ENCODE results near the gene RALY. TPM values are rescaled to one million over a fixed set of nuclear protein-coding genes. Genes with fewer than 3 reads are reported as not detected.

Gene RALY
- total RNA-seq, 2 experiments from 2014 or later = 139 to 152 TPM

DNA sequence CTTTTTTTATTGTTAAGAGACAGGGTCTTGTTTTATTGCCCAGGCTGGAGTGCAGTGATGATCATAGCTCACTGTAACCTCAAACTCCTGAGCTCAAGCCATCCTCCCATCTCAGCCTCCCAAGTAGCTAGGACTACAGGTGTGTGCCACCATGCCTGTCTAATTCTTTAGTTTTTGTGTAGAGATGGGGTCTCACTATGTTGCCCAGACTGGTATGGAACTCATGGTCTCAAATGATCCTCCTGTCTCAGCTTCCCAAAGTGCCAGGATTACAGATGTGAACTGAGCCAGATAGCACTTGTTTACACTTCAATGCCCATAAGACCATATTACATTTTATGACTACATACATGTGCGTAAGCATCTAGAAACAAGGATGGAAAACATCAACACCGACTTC, 100.2 kb downstream of the RALY start:
- peaks cover 3% of the 10 kb centered on the region for H3K4me1 Mint-ChIP-seq
- H3K27me3 Mint-ChIP-seq = no peaks in the 10 kb centered on the region
- DNase-seq (no peak), ATAC-seq (no peak)
- no peaks in the 10 kb centered on the region for H3K9me3 Mint-ChIP-seq (ENCODE audit: low read depth)
- H3K36me3 Mint-ChIP-seq (ENCODE audit: low read depth) = peaks cover 81% of the 10 kb centered on the region
- ChIA-PET CTCF (interaction anchor here (1.1 to 1.8 kb wide), 2 partner anchors 10 to 25 kb away, joined by 3 to 5 read pairs; no protein-coding TSS in a partner anchor), POLR2A (no interaction called here)
- intact Hi-C loops (cut with DNase I, micrococcal nuclease) = no loop called here
- H3K27ac Mint-ChIP-seq = peak overlapping the region; percentile 55
- no peak overlapping the region for H3K4me3 Mint-ChIP-seq

DNA sequence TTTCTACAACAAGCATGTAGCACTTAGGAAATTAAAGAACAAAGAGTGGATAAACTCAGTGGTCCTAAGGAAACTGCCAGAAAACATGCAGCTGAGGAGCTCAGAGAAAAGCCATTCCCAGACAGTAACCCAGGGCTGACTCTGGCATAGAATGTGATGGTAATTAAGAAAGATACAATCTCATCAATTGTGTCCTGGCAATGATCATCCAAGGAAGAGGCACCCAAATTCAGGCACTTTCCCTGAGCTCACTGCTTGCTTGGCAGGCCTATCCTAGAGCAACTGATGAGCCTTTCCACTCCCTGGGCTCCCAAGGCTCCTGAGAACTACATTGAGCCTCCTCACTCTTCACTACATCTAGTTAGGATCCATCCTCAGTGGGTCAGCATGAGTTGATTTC, 102.1 kb downstream of the RALY start:
- Mint-ChIP-seq H3K4me1 (peaks cover 8% of the 10 kb centered on the region), H3K4me3 (no peak overlapping the region), H3K36me3 (ENCODE audit: low read depth) (peaks cover 77% of the 10 kb centered on the region), H3K27me3 (no peaks in the 10 kb centered on the region), H3K9me3 (ENCODE audit: low read depth) (no peaks in the 10 kb centered on the region), H3K27ac (no peak overlapping the region)
- ChIA-PET POLR2A (no interaction called here), CTCF (interaction anchor here (1.3 to 2.1 kb wide), 2 partner anchors 9 to 13 kb away, joined by 3 to 4 read pairs; no protein-coding TSS in a partner anchor)
- ATAC-seq (no peak), DNase-seq (no peak)
- intact Hi-C loops (cut with DNase I, micrococcal nuclease) = no loop called here

DNA sequence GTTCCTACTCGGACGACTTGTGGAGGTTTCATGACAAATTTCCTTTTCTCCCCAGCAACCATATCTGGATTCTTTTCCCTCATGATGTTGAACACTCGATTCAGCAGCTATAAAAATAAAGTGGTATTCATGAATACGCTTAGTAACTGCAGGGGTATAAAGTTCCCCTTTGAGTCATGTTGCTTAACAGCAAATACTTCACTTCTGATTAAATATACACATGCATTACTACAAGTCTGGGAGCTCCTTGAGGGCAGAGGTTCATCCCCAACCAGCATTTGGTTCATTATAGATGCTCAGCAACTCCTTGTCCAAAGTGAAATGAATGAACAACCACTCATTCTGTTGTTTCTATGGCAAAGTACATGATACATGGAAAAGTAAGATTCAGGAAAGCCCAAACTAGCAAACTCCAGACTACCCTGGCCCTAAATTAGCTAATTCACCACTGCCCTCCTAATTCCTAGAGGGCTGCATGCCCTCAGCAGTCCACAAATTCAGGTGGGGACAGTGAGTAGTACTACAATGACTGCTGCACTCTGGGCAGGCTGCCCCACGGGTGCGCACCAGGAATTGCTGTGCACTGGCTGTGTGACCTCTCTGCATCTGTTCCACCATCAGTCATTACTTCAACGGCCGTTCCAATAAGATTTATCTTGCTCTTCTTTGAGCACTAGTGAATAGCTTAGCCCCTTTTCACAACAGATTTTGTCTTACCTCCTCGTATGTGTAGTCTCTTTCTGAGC, 103.2 kb downstream of the RALY start:
- no peaks in the 10 kb centered on the region for H3K27me3 Mint-ChIP-seq
- ChIA-PET CTCF (interaction anchor here (0.7 to 2.1 kb wide), 5 partner anchors 8 to 406 kb away, joined by 3 to 5 read pairs (median 3); no protein-coding TSS in a partner anchor), POLR2A (interaction anchor here (0.6 kb wide), 1 partner anchor 12 kb away, joined by 6 read pairs; no protein-coding TSS in a partner anchor)
- ATAC-seq = no peak
- H3K4me1 Mint-ChIP-seq = peaks cover 13% of the 10 kb centered on the region
- peaks cover 77% of the 10 kb centered on the region for H3K36me3 Mint-ChIP-seq (ENCODE audit: low read depth)
- DNase-seq = no peak
- peak overlapping the region; percentile 68 for H3K27ac Mint-ChIP-seq
- no peaks in the 10 kb centered on the region for H3K9me3 Mint-ChIP-seq (ENCODE audit: low read depth)
- intact Hi-C loops (cut with DNase I, micrococcal nuclease) = no loop called here
- no peak overlapping the region for H3K4me3 Mint-ChIP-seq

GRCh38 chr20:34098570-34098969, 104.9 kb downstream of the RALY start:
- peak overlapping the region; percentile 65 for H3K27ac Mint-ChIP-seq
- H3K9me3 Mint-ChIP-seq (ENCODE audit: low read depth) = no peaks in the 10 kb centered on the region
- no peak for ATAC-seq
- intact Hi-C loops (cut with DNase I, micrococcal nuclease) = no loop called here
- peaks cover 79% of the 10 kb centered on the region for H3K36me3 Mint-ChIP-seq (ENCODE audit: low read depth)
- POLR2A ChIA-PET = no interaction called here
- CTCF ChIA-PET = no interaction called here
- peaks cover 30% of the 10 kb centered on the region for H3K4me1 Mint-ChIP-seq
- no peaks in the 10 kb centered on the region for H3K27me3 Mint-ChIP-seq
- no peak for DNase-seq
- no peak overlapping the region for H3K4me3 Mint-ChIP-seq

- H3K4me1 Mint-ChIP-seq = peaks cover 37% of the 10 kb centered on the region
- ChIA-PET CTCF (interaction anchor here (1.1 kb wide), 1 partner anchor 9 kb away, joined by 4 read pairs; no protein-coding TSS in a partner anchor), POLR2A (no interaction called here)
- no peaks in the 10 kb centered on the region for H3K9me3 Mint-ChIP-seq (ENCODE audit: low read depth)
- H3K36me3 Mint-ChIP-seq (ENCODE audit: low read depth) = peaks cover 83% of the 10 kb centered on the region
- H3K27me3 Mint-ChIP-seq = no peaks in the 10 kb centered on the region
- no peak for ATAC-seq
- no peak overlapping the region for H3K4me3 Mint-ChIP-seq
- intact Hi-C loops (cut with DNase I, micrococcal nuclease) = no loop called here
- no peak for DNase-seq
- H3K27ac Mint-ChIP-seq = peak overlapping the region; percentile 43
Measured at GRCh38 chr20:34099675-34100074, 106.0 kb downstream of the RALY start.

GRCh38 chr20:34100576-34100975, 106.9 kb downstream of the RALY start:
- no peak for ATAC-seq
- intact Hi-C loops (cut with DNase I, micrococcal nuclease) = no loop called here
- no peak overlapping the region for H3K4me3 Mint-ChIP-seq
- H3K9me3 Mint-ChIP-seq (ENCODE audit: low read depth) = no peaks in the 10 kb centered on the region
- ChIA-PET CTCF (interaction anchor here (0.6 to 1.1 kb wide), 3 partner anchors 8 to 436 kb away, joined by 3 to 4 read pairs (median 4); no protein-coding TSS in a partner anchor), POLR2A (no interaction called here)
- peaks cover 84% of the 10 kb centered on the region for H3K36me3 Mint-ChIP-seq (ENCODE audit: low read depth)
- H3K27ac Mint-ChIP-seq = peak overlapping the region; percentile 55
- no peak for DNase-seq
- no peaks in the 10 kb centered on the region for H3K27me3 Mint-ChIP-seq
- H3K4me1 Mint-ChIP-seq = peaks cover 45% of the 10 kb centered on the region

GRCh38 chr20:34102342-34102741, 108.6 kb downstream of the RALY start:
- intact Hi-C loops (cut with DNase I, micrococcal nuclease) = no loop called here
- DNase-seq = no peak

GRCh38 chr20:34104059-34104458, 110.3 kb downstream of the RALY start:
- ATAC-seq = no peak
- Mint-ChIP-seq H3K9me3 (ENCODE audit: low read depth) (no peaks in the 10 kb centered on the region), H3K27ac (peak overlapping the region; percentile 29), H3K36me3 (ENCODE audit: low read depth) (peaks cover 85% of the 10 kb centered on the region), H3K4me3 (no peak overlapping the region), H3K4me1 (peaks cover 78% of the 10 kb centered on the region), H3K27me3 (no peaks in the 10 kb centered on the region)
- no peak for DNase-seq
- CTCF ChIA-PET = interaction anchor here (1.0 to 1.4 kb wide), 3 partner anchors 8 to 12 kb away, joined by 3 to 4 read pairs (median 3); no protein-coding TSS in a partner anchor
- POLR2A ChIA-PET = no interaction called here
- intact Hi-C loops (cut with DNase I, micrococcal nuclease) = no loop called here

More at GRCh38 chr20:34102342-34102741, 108.6 kb downstream of the RALY start:
- Mint-ChIP-seq H3K9me3 (ENCODE audit: low read depth) (no peaks in the 10 kb centered on the region), H3K36me3 (ENCODE audit: low read depth) (peaks cover 83% of the 10 kb centered on the region), H3K4me1 (peaks cover 61% of the 10 kb centered on the region), H3K27me3 (no peaks in the 10 kb centered on the region), H3K27ac (peak overlapping the region; percentile 70), H3K4me3 (no peak overlapping the region)
- ChIA-PET CTCF (interaction anchor here (1.0 to 1.3 kb wide), 2 partner anchors 27 to 36 kb away, joined by 3 to 4 read pairs; no protein-coding TSS in a partner anchor), POLR2A (interaction anchor here (0.6 to 1.0 kb wide), 2 partner anchors 10 to 1794 kb away, joined by 3 read pairs; partner anchors contain the start of gene EIF2S2)
- peak; percentile 44 for ATAC-seq

DNA sequence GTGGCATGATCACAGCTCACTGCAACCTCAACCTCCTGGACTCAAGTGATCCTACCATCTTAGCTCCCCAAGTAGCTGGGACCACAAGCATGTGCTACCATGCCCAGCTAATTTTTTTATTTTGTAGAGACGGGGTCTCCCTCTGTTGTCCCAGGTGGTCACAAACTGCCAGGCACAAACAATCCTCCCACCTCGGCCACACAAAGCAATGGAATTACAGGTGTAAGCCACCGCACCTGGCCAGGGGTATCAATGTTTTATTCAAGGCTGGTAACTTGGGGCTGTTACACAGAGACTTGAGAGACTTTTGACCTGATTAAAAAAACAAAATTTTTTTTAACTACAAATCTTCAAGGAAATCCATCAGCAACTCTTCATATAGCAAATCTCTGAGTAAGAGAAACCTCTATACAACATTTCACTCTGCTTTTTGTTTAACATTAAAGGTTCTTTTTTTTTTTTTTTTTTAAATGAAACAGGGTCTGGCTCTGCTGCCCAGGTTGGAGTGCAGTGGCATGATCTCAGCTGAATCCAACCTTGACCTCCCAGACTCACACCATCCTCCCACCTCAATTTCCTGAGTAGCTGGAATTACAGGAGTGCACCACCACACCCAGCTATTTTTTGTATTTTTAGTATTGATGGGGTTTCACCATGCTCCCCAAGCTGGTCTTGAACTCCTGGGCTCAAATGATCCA, 112.4 kb downstream of the RALY start:
- no peak for DNase-seq
- Mint-ChIP-seq H3K36me3 (ENCODE audit: low read depth) (peaks cover 89% of the 10 kb centered on the region), H3K4me3 (no peak overlapping the region), H3K9me3 (ENCODE audit: low read depth) (no peaks in the 10 kb centered on the region), H3K27ac (no peak overlapping the region), H3K27me3 (no peaks in the 10 kb centered on the region), H3K4me1 (peaks cover 85% of the 10 kb centered on the region)
- ATAC-seq = no peak
- POLR2A ChIA-PET = no interaction called here
- intact Hi-C loops (cut with DNase I, micrococcal nuclease) = no loop called here
- CTCF ChIA-PET = interaction anchor here (0.6 kb wide), 1 partner anchor 137 kb away, joined by 3 read pairs; no protein-coding TSS in a partner anchor

DNA sequence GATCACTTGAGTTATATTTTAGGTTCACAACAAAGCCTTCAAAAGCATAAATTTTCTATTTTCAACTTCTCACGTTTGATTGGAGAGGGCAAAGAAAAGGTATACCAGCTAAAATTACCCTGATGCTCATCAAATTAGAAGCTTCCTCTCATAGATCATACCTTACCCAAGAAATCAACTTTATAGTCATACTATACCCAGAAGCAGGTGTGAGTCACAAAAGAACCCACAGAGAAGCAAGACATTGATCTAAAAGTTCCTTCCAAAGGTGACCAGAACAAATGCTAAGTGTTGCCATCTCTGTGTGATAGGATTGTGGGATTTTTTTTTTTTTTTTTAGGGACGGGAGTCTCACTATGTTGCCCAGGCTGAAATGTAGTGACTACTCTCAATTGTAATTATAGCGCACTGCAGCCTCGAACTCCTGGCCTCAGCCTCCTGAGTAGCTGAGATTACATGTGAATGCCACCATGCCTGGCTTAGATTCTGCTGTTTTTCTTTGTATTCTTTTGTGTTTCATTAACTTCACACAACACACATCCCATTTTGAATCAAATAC, 115.0 kb downstream of the RALY start:
- ChIA-PET POLR2A (interaction anchor here (0.6 to 1.0 kb wide), 11 partner anchors 11 to 1572 kb away, joined by 3 to 6 read pairs (median 4); partner anchors contain the start of gene RALY), CTCF (interaction anchor here (0.6 to 2.8 kb wide), 11 partner anchors 9 to 315 kb away, joined by 3 to 11 read pairs (median 3); no protein-coding TSS in a partner anchor)
- H3K36me3 Mint-ChIP-seq (ENCODE audit: low read depth) = peaks cover 68% of the 10 kb centered on the region
- intact Hi-C loops (cut with DNase I, micrococcal nuclease) = loop anchor here in 1 of 2 experiments (1.0 kb wide), 1 partner anchor 115 kb away; the partner anchor contains the start of gene RALY
- ATAC-seq (peak; percentile 35), DNase-seq (no peak)
- no peaks in the 10 kb centered on the region for H3K9me3 Mint-ChIP-seq (ENCODE audit: low read depth)
- H3K4me3 Mint-ChIP-seq = peak overlapping the region; percentile 86
- no peaks in the 10 kb centered on the region for H3K27me3 Mint-ChIP-seq
- peak overlapping the region; percentile 78 for H3K27ac Mint-ChIP-seq
- H3K4me1 Mint-ChIP-seq = peaks cover 67% of the 10 kb centered on the region

DNA sequence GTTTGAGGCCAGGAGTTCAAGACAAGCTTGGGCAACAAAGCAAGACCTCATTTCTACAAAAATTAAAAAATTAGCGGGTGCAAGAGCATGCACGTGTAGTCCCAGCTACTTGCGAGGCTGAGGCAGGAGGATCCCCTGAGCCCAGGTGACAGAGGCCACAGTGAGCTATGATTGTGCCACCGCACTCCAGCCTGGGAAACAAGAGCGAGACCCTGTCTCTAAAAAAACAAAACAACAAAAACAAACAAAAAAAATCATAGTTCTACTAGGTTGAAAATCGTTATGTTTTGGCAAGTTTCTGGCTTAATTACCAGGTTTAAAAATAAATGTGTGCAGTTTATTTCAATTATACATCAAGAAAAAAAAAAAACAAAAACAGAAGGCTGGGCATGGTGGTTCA, 115.7 kb downstream of the RALY start:
- DNase-seq (no peak), ATAC-seq (no peak)
- ChIA-PET CTCF (interaction anchor here (0.7 to 2.8 kb wide), 4 partner anchors 20 to 72 kb away, joined by 3 to 11 read pairs (median 4); no protein-coding TSS in a partner anchor), POLR2A (interaction anchor here (0.7 to 1.0 kb wide), 3 partner anchors 78 to 1572 kb away, joined by 3 to 4 read pairs (median 3); no protein-coding TSS in a partner anchor)
- Mint-ChIP-seq H3K36me3 (ENCODE audit: low read depth) (peaks cover 61% of the 10 kb centered on the region), H3K4me1 (peaks cover 60% of the 10 kb centered on the region), H3K4me3 (peak overlapping the region; percentile 86), H3K27ac (peak overlapping the region; percentile 78), H3K27me3 (no peaks in the 10 kb centered on the region), H3K9me3 (ENCODE audit: low read depth) (no peaks in the 10 kb centered on the region)
- intact Hi-C loops (cut with DNase I, micrococcal nuclease) = no loop called here

All from activated CD4-positive, alpha-beta T cell treated with anti-CD3 and anti-CD28 coated beads for 36 hours (primary cell).